H1 (cell line): ENCODE measurements around the gene VAT1. TPM values are rescaled to one million over a fixed set of nuclear protein-coding genes. Genes with fewer than 3 reads are reported as not detected.

Experiments used
- CBX8 ChIP-seq: fragments of 300-800, 300-1000 bp; sonication (generic); IDR thresholded peaks from 2 replicates; pipeline ENCODE4 v1.7.1; 2016; ENCODE audit warnings: low read depth, low read length, borderline replicate concordance
- YY1 ChIP-seq: IDR thresholded peaks from 2 replicates; pipeline ENCODE4 v1.6.1; 2011; ENCODE audit warnings: low read depth, mild to moderate bottlenecking, low read length
- polyA plus RNA-seq, 7 experiments: library from polyadenylated mRNA; depleted of rRNA in 3 of 7; stranded (reverse) in 5 of 7; unstranded in 2 of 7; fragments of >200 nt in 5 of 7; fragments of 200-250 nt in 2 of 7; gene quantifications; 1 replicate in 5 of 7; 2 replicates in 1 of 7; 4 replicates in 1 of 7; pipeline versions ENCODE4 v1.2.1 to v1.2.3, GENCODE V29; 2011 to 2013; ENCODE audit warnings: missing spikeins in 2 of 7, mixed read lengths in 2 of 7
- total RNA-seq: library from RNA; stranded (reverse); fragmentation: NEBNext Ultra II Directional; extraction: Animal tissue kit (Norgen Biotek cat#: 25700); gene quantifications from 2 replicates; pipeline ENCODE4 v1.2.1, GENCODE V29; 2021

The VAT1 gene
- total and polyA plus RNA-seq, 2 of the 8 experiments (the other 6 are each of a cell fraction or from before 2014, with no cell fraction given), result 200 to 295 TPM

DNA sequence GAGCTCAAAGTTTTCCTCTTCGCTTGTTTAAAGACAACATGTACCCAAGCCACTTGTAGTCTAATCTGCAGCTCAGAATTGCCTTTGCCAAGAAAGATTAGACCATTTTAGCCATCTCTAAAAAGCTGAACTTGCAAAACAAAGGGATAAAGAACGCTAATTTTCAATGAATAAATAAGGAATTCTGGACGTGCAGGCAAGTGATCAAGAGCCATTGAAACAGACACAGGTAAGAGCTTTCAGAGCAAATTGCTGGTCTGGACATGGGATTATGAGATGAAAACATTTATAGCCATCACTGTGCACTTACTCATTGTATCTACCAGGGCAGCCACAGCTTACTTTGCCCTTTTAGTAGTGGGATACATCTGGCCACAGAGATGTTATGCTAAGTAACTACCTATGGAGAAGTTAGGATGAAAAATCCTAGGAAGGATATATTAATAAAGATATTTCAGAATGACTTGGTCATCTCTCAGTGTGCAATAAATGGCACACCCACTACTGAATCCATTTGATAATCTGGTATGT is 47.2 kb upstream of the VAT1 start (continued):
- TF ChIP-seq CBX8 (no peak), YY1 (no peak)
- TF ChIP-seq, all 59 proteins: peak for 0
